ENCODE measurements around the gene ANKZF1. TPM values are rescaled to one million over a fixed set of nuclear protein-coding genes. Genes with fewer than 3 reads are reported as not detected.
A peak's percentile ranks its signal among the peaks of the same experiment; 100 is the strongest.

Gene ANKZF1
- total and polyA plus RNA-seq, 8 donors = 27.8 to 263 (median 49.7) TPM

GRCh38 chr2:219207884-219208740, 21.5 kb upstream of the ANKZF1 start:
- H3K4me1 ChIP-seq = peaks cover 15 to 34% (median 25%) of the 10 kb centered on the region in 4 donors
- no peak for TF ChIP-seq POLR2A (IDR thresholded peaks at IDR 0.05)
- TF ChIP-seq POLR2AphosphoS5 (IDR thresholded peaks at IDR 0.05) = no peak
- TF ChIP-seq CTCF (IDR thresholded peaks at IDR 0.05) = no peak
- no peak for TF ChIP-seq EP300 (IDR thresholded peaks at IDR 0.05)
- no peaks in the 10 kb centered on the region for H3K9me3 ChIP-seq
- peak overlapping the region; percentile 96 to 98 (median 97) for H3K27ac ChIP-seq
- H3K27me3 ChIP-seq = no peaks in the 10 kb centered on the region
- peak in 1 of 2 donors; percentile 46 for DNase-seq
- H3K36me3 ChIP-seq = peaks cover 36 to 50% (median 49%) of the 10 kb centered on the region in 4 donors
- peak overlapping the region in 3 of 4 donors; percentile 56 to 65 (median 63) for H3K4me3 ChIP-seq
- WGBS, 5 donors = 58 to 62% (median 61%) methylated on average over 17 of the region's 17 CpGs
- intact Hi-C loops (cut with DNase I; ENCODE audit: low total_unique reads) = no loop called here

GRCh38 chr2:219209236-219210195, 20.1 kb upstream of the ANKZF1 start:
- H3K27ac ChIP-seq = peak overlapping the region in 4 of 5 donors; percentile 13 to 42 (median 38)
- peaks cover 48 to 64% (median 63%) of the 10 kb centered on the region in 4 donors for H3K36me3 ChIP-seq
- H3K9me3 ChIP-seq = no peaks in the 10 kb centered on the region
- no peak overlapping the region for H3K4me3 ChIP-seq
- WGBS, 5 donors = 74 to 80% (median 78%) methylated on average over 18 of the region's 18 CpGs
- DNase-seq = no peak
- H3K4me1 ChIP-seq = peaks cover 15 to 34% (median 25%) of the 10 kb centered on the region in 4 donors
- intact Hi-C loops (cut with DNase I; ENCODE audit: low total_unique reads) = no loop called here
- TF ChIP-seq CTCF (IDR thresholded peaks at IDR 0.05) = no peak
- TF ChIP-seq POLR2AphosphoS5 (IDR thresholded peaks at IDR 0.05) = no peak
- TF ChIP-seq EP300 (IDR thresholded peaks at IDR 0.05) = no peak
- no peak for TF ChIP-seq POLR2A (IDR thresholded peaks at IDR 0.05)
- H3K27me3 ChIP-seq = no peaks in the 10 kb centered on the region

- TF ChIP-seq EP300 (IDR thresholded peaks at IDR 0.05) = no peak
- TF ChIP-seq POLR2A (IDR thresholded peaks at IDR 0.05) = no peak
- TF ChIP-seq CTCF (IDR thresholded peaks at IDR 0.05) = no peak
- no peak for TF ChIP-seq POLR2AphosphoS5 (IDR thresholded peaks at IDR 0.05)
- Histone ChIP-seq H3K27ac (peak overlapping the region in 3 of 5 donors; percentile 37 to 41 (median 38)), H3K4me1 (peaks cover 15 to 34% (median 25%) of the 10 kb centered on the region in 4 donors), H3K27me3 (no peaks in the 10 kb centered on the region), H3K4me3 (no peak overlapping the region), H3K36me3 (peaks cover 55 to 73% (median 69%) of the 10 kb centered on the region in 4 donors), H3K9me3 (no peaks in the 10 kb centered on the region)
- 90 to 94% (median 92%) methylated on average over 24 of the region's 24 CpGs for WGBS, 5 donors
- intact Hi-C loops (cut with DNase I; ENCODE audit: low total_unique reads) = no loop called here
- DNase-seq = no peak
Observed at GRCh38 chr2:219210196-219210885, 19.3 kb upstream of the ANKZF1 start.
